Measurements from ENCODE around the gene OSBPL7.

GRCh38 chr17:47813077-47813476 is 8.5 kb downstream of the OSBPL7 start:
- TF ChIP-seq CTCF (CRISPR knock-in tag; IDR thresholded peaks at IDR 0.05): no peak
- TF ChIP-seq ZNF121 (CRISPR knock-in tag; IDR thresholded peaks at IDR 0.05): no peak
- no peak for TF ChIP-seq ZFP37 (CRISPR knock-in tag; IDR thresholded peaks at IDR 0.05; ENCODE audit: borderline replicate concordance)
- no peak for TF ChIP-seq SYNCRIP (IDR thresholded peaks at IDR 0.05; ENCODE audit: insufficient read depth, low read depth, low read length)
- no peak for TF ChIP-seq PBX3 (CRISPR knock-in tag; IDR thresholded peaks at IDR 0.05; ENCODE audit: borderline replicate concordance)
- TF ChIP-seq ZNF253 (CRISPR knock-in tag; IDR thresholded peaks at IDR 0.05; ENCODE audit: borderline replicate concordance): no peak
- no peak for TF ChIP-seq ZIK1 (CRISPR knock-in tag; IDR thresholded peaks at IDR 0.05; ENCODE audit: borderline replicate concordance, low read depth)
- no peak for TF ChIP-seq TAF1 (CRISPR knock-in tag; IDR thresholded peaks at IDR 0.05)
- no peak for TF ChIP-seq ASH2L (IDR thresholded peaks at IDR 0.05; ENCODE audit: insufficient read length, low read depth, low read length)

Measured in HepG2 (cell line).